IPS DF 6.9 (cell line): ENCODE data around the gene AREL1.

ENCODE experiments used
- DNase-seq: peaks from one replicate; pipeline ENCODE4 v3.0.0-alpha.2; 2013; ENCODE audit warnings: low read depth, low spot score
- H3K27ac ChIP-seq: one replicate; pipeline ENCODE4 v1.5.1; 2013; ENCODE audit warnings: low read length, control low read depth
- H3K27me3 ChIP-seq: 2 replicates; pipeline ENCODE4 v1.6.1; 2013; ENCODE audit warnings: mild to moderate bottlenecking, low read length; ENCODE audit not compliant: control insufficient read depth, insufficient read depth
- H3K36me3 ChIP-seq: 2 replicates; pipeline ENCODE4 v1.6.1; 2013; ENCODE audit warnings: low read length; ENCODE audit not compliant: control insufficient read depth, insufficient read depth
- H3K4me1 ChIP-seq: 2 replicates; pipeline ENCODE4 v1.6.1; 2013; ENCODE audit warnings: low read length; ENCODE audit not compliant: control insufficient read depth, insufficient read depth
- H3K4me3 ChIP-seq: 2 replicates; pipeline ENCODE4 v1.5.1; 2013; ENCODE audit warnings: mild to moderate bottlenecking, low read length
- H3K9me3 ChIP-seq: 2 replicates; pipeline ENCODE4 v1.6.1; 2013; ENCODE audit warnings: low read length, inconsistent platforms; ENCODE audit not compliant: control insufficient read depth, insufficient read depth
- WGBS: extraction: QIAGEN DNeasy Blood & Tissue Kit; methylation state at CpG from one replicate; pipeline ENCODE4 v1.1.7; 2013; ENCODE audit warnings: mixed read lengths, missing lambda C conversion rate; ENCODE audit not compliant: insufficient read length, insufficient coverage; 5-methylcytosine and 5-hydroxymethylcytosine counted together

Gene AREL1

GRCh38 chr14:74621556-74621955 lies 91.3 kb downstream of the AREL1 start:
- Histone ChIP-seq H3K27me3 (no peaks in the 10 kb centered on the region), H3K27ac (no peak overlapping the region), H3K9me3 (no peaks in the 10 kb centered on the region), H3K36me3 (no peaks in the 10 kb centered on the region), H3K4me3 (no peak overlapping the region), H3K4me1 (no peaks in the 10 kb centered on the region; the same call in 1 of the 2 replicates)
- WGBS, result no CpG with 5 or more reads among the region's 6 CpGs
- no peak for DNase-seq

DNA sequence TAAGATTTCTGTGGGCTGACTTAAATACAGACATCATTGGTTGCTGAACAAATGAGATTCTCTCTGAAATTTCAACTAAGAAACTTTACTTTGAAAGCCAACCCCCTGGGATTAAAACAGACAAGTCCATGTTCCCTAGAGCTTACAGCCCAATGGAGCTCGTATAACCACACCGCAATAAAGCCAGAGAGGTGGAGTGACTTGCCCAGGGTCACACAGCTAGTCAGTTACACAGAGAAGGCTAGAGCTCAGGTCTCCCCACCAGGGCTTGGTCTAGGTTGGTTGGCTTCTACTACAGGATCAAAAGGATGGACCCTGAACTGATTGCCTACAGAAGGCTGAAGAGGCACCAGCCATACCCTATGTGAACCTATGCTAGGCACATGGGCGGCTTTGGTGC lies 92.0 kb downstream of the AREL1 start:
- Histone ChIP-seq H3K4me1 (no peaks in the 10 kb centered on the region; the same call in 1 of the 2 replicates), H3K4me3 (no peak overlapping the region), H3K36me3 (no peaks in the 10 kb centered on the region), H3K27me3 (no peaks in the 10 kb centered on the region), H3K27ac (no peak overlapping the region), H3K9me3 (no peaks in the 10 kb centered on the region)
- no CpG with 5 or more reads among the region's 3 CpGs for WGBS
- no peak for DNase-seq

- DNase-seq, result no peak
- H3K4me3 ChIP-seq, result no peak overlapping the region
Observed at GRCh38 chr14:74620497-74620921, 92.4 kb downstream of the AREL1 start.

GRCh38 chr14:74619672-74620131 lies 93.2 kb downstream of the AREL1 start:
- Histone ChIP-seq H3K4me3 (no peak overlapping the region), H3K27ac (no peak overlapping the region), H3K9me3 (no peaks in the 10 kb centered on the region), H3K36me3 (no peaks in the 10 kb centered on the region), H3K27me3 (no peaks in the 10 kb centered on the region), H3K4me1 (no peaks in the 10 kb centered on the region; the same call in 1 of the 2 replicates)
- no peak for DNase-seq
- no CpG with 5 or more reads among the region's 6 CpGs for WGBS

More at GRCh38 chr14:74620497-74620921, 92.4 kb downstream of the AREL1 start:
- no CpG with 5 or more reads among the region's 2 CpGs for WGBS
- no peaks in the 10 kb centered on the region for H3K9me3 ChIP-seq
- H3K4me1 ChIP-seq, result no peaks in the 10 kb centered on the region; the same call in 1 of the 2 replicates
- H3K36me3 ChIP-seq, result no peaks in the 10 kb centered on the region
- H3K27me3 ChIP-seq, result no peaks in the 10 kb centered on the region
- H3K27ac ChIP-seq, result no peak overlapping the region

DNA sequence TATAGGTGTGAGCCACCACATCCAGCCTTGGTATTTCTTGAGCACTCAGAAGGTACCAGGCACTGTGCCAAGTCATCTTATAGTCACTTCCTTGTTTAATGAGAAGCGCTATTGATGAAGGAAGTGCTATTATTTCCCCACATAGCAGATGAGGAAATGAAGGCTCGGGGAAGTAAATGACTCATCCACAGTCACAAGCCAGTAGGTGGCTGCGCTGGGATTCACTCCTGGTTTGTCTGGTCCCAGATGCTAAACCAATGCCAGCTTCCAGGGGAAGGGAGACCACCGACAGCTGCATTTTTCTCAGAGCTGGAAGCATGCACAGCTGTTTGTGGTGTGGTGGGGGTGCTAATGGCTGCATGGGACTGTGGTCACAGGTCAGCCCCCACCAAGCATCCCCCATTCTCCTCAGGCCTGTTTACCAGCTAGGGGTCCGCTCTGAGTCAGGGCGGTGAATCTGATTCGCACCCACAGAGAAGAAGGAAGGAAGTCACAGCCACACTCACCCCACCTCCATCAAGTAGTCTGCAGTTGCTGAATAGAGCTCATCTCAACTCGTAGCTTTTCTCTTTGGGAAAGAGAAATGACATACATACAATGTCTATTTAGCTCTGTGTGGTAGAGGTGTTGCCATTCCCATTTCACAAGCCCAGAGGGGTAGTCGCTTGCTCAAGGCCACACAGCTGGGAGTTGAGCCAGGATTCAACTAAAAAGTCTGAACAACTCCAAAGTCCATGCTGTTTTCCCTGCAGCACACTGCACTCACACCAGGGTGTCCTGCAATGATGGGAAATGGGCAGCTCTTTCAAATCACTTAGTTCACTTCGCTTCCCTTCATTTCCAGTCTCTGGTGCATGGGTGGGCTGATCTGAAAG lies 94.6 kb downstream of the AREL1 start:
- Histone ChIP-seq H3K36me3 (no peaks in the 10 kb centered on the region), H3K4me3 (no peak overlapping the region), H3K4me1 (no peaks in the 10 kb centered on the region; the same call in 1 of the 2 replicates), H3K27ac (no peak overlapping the region), H3K27me3 (no peaks in the 10 kb centered on the region), H3K9me3 (no peaks in the 10 kb centered on the region)
- no CpG with 5 or more reads among the region's 10 CpGs for WGBS
- no peak for DNase-seq

GRCh38 chr14:74616996-74617700 lies 95.7 kb downstream of the AREL1 start:
- no peaks in the 10 kb centered on the region for H3K36me3 ChIP-seq
- WGBS, result no CpG with 5 or more reads among the region's 13 CpGs
- DNase-seq, result no peak
- no peaks in the 10 kb centered on the region; the same call in 1 of the 2 replicates for H3K4me1 ChIP-seq
- peaks cover 1% of the 10 kb centered on the region; the same call in 1 of the 2 replicates for H3K27me3 ChIP-seq
- no peaks in the 10 kb centered on the region for H3K9me3 ChIP-seq
- no peak overlapping the region for H3K27ac ChIP-seq
- H3K4me3 ChIP-seq, result no peak overlapping the region

DNA sequence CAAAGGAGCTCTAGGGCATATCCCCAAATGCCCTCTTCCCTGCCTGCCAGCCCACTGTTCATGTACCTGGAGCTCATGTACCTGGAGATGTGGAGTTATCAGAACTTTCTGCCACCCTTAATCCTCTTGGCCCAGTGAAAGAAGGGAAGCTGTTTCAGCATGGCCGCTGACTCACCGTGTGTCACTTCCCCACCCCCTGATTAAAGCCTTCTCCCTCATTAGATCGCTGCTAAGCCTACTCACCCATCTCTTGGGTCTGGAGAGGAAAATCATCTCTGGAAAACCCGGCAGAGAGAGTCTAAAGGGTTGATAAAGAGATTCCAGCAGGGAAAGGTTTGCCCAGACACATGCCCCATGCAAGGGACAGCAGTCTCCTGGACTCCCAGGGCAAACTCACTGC lies 96.4 kb downstream of the AREL1 start:
- no peak overlapping the region for H3K27ac ChIP-seq
- no peaks in the 10 kb centered on the region; the same call in 1 of the 2 replicates for H3K36me3 ChIP-seq
- no peak for DNase-seq
- H3K4me3 ChIP-seq, result no peak overlapping the region
- no peaks in the 10 kb centered on the region for H3K9me3 ChIP-seq
- no CpG with 5 or more reads among the region's 4 CpGs for WGBS
- peaks cover 8% of the 10 kb centered on the region; the same call in 1 of the 2 replicates for H3K27me3 ChIP-seq
- H3K4me1 ChIP-seq, result no peaks in the 10 kb centered on the region; the same call in 1 of the 2 replicates

DNA sequence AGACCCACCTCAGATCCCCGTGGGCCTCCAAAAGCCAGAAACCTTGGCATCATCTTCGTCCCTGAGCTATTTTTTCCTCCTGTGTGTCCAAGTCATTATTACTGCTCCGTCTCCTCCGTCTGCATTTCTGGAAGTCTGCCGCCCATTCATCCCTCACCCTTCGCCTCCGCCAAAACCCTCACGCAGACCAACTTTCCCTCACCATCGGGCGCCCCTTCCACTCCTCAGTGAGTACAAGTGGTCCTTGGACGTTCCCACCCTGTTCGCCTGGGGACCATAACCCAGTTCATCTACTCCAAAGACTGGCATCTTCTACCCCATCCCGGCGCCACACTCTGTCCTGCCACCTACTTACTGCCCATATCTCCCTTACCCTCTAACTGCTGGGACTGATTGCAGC lies 97.1 kb downstream of the AREL1 start:
- Histone ChIP-seq H3K4me3 (no peak overlapping the region), H3K27ac (no peak overlapping the region), H3K36me3 (no peaks in the 10 kb centered on the region; the same call in 1 of the 2 replicates), H3K27me3 (peaks cover 16% of the 10 kb centered on the region), H3K9me3 (no peaks in the 10 kb centered on the region), H3K4me1 (no peaks in the 10 kb centered on the region; the same call in 1 of the 2 replicates)
- no peak for DNase-seq
- WGBS, result 100% methylated on average over 2 of the region's 14 CpGs

- WGBS, result no CpG with 5 or more reads among the region's 8 CpGs
- DNase-seq, result no peak
- Histone ChIP-seq H3K4me3 (no peak overlapping the region), H3K27ac (no peak overlapping the region), H3K4me1 (no peaks in the 10 kb centered on the region; the same call in 1 of the 2 replicates), H3K36me3 (no peaks in the 10 kb centered on the region; the same call in 1 of the 2 replicates), H3K27me3 (peaks cover 25% of the 10 kb centered on the region), H3K9me3 (no peaks in the 10 kb centered on the region)
Observed at GRCh38 chr14:74614508-74615495, 98.1 kb downstream of the AREL1 start.
